Fibroblast of mammary gland (primary cell): ENCODE results near the gene ETFA.
"Not testable (repeated sequence)": the region's sequence is repeated elsewhere in the genome, so short reads cannot be mapped to it uniquely, and the experiment has no call there.

ENCODE experiments used
- DNase-seq: peaks from one replicate; pipeline ENCODE4 v3.0.0-alpha.2; 2010; ENCODE audit warnings: low read depth
- H3K4me3 ChIP-seq: 2 replicates; pipeline ENCODE4 v1.5.1; 2011; ENCODE audit warnings: low read depth, mild to moderate bottlenecking, low read length, moderate library complexity; ENCODE audit not compliant: control insufficient read depth
- CTCF ChIP-seq: conservative IDR thresholded peaks from 2 replicates; pipeline ENCODE4 v1.5.1; 2011; ENCODE audit warnings: low read depth, low read length, inconsistent platforms; ENCODE audit not compliant: control insufficient read depth, insufficient read depth

The ETFA gene

GRCh38 chr15:76324066-76324465 lies 12.8 kb upstream of the ETFA start:
- no peak overlapping the region for H3K4me3 ChIP-seq
- no peak for DNase-seq
- no peak for TF ChIP-seq CTCF

GRCh38 chr15:76321602-76322001 lies 10.3 kb upstream of the ETFA start:
- no peak for TF ChIP-seq CTCF

GRCh38 chr15:76321171-76321570 lies 9.9 kb upstream of the ETFA start:
- no peak for DNase-seq
- no peak overlapping the region for H3K4me3 ChIP-seq
- no peak for TF ChIP-seq CTCF

More at GRCh38 chr15:76321602-76322001, 10.3 kb upstream of the ETFA start:
- H3K4me3 ChIP-seq: no peak overlapping the region
- no peak for DNase-seq

GRCh38 chr15:76320012-76320411 lies 8.7 kb upstream of the ETFA start:
- no peak for DNase-seq
- no peak for TF ChIP-seq CTCF
- H3K4me3 ChIP-seq: no peak overlapping the region

- H3K4me3 ChIP-seq: no peak overlapping the region
- DNase-seq: no peak
- TF ChIP-seq CTCF: no peak
These were observed 2.5 kb upstream of the ETFA start for GRCh38 chr15:76313731-76314130.

GRCh38 chr15:76313175-76313567 lies 1.9 kb upstream of the ETFA start:
- not testable (repeated sequence) for H3K4me3 ChIP-seq, DNase-seq

- DNase-seq: peak; percentile 43
- no peak overlapping the region for H3K4me3 ChIP-seq
- TF ChIP-seq CTCF: no peak
These were observed 1.4 kb upstream of the ETFA start for GRCh38 chr15:76312540-76313174.
